Activated gamma-delta T cell treated with Interleukin-2 at 50 U/mL for 16 hours (primary cell): ENCODE data around the gene MYBPC2.
"Not testable (repeated sequence)": the region's sequence is repeated elsewhere in the genome, so short reads cannot be mapped to it uniquely, and the experiment has no call there.

Experiments used
- DNase-seq: peaks from one replicate; pipeline ENCODE4 v3.0.0-alpha.2; 2020

MYBPC2 gene

GRCh38 chr19:50432221-50433028 is at the start of gene MYBPC2:
Gene MYBPC2 (plus strand): TSS chr19:50432892. CDS start chr19:50432954, 62 bp downstream.
- DNase-seq, result no peak

DNA sequence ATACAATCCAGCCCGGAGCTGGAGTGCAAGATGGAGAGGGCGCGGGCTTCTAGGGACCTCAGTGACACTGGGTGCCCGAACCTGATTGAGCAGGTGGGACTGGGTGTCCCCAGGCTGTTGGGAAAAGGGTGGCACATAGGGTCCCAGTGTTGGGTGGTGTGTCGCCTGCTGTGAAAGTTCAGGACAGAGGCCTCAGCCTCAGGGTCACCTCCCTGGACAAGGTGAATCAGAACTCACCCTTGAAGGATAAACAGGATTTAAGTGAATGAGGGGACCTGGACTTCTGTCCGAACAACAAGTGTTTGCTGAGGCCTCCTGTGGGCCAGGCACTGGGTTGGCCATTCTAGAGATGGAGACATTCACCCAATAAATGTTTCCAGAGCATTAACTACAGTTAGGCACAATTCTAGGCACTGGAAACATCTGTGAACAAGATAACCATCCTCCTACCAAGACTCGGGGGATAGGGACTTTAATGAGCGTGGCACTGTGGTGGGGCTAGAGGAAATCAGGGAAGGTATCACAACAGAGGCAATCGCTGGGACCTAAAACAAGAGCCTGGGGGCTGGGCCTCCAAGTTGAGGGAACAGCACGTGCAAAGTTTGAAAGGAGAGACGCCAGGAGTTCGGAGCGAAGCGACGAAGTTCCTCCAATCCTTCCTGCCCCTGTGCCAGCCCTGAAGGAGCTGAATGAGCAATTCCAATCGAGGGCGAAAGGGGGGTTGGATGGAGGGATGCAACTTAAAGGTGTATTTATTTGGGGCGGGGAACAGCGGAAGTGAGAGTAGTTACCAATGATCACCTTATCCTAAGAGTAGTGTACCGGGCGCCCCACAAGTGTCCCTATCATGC is 49.5 kb upstream of the MYBPC2 start:
- no peak for DNase-seq

DNA sequence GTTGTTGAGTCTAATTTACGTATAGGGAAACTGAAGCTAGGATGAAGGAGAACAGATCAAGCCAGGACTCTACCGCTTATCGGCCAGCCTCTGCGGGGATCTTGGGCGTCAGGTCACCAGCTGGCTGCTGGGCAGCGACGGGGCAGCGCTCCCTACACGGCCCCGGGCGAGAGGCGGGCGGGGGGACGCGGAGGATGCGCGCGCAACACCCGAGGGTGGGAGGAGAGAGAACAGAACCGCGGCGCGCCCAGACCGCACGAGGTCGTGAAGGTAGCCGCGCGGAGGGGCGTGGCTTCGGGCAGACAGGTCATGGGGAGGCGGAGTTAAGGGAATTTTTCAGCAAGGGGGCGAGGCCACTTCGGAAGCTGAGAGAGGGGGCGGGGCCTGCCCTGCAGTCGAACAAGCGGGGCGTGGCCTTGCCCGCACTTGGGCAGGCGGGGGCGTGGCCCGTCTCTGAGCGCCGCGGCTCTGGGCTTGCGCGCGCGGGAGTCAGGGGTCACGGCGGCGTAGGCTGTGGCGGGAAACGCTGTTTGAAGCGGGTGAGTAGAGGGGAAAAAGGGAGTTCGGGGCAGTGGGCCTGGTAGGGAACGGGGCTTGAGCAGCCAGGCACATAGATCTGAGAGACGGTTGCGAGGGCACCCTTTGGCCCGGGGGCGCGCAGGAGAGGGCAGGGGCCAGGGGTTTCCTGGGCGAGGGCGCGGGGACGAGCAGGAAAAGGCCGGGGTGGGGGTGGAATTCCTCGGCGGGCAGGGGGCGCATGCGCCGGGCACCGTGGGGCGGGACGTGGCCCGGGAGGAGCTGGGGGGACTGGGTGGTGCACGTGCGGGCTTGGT is 48.6 kb upstream of the MYBPC2 start, which contains the start of gene POLD1:
TSS of gene POLD1 (plus strand) at position 496 of the 833 bp plus-strand sequence. CDS start 14,505 bp downstream, outside the sequence.
- peak; percentile 98 for DNase-seq

DNA sequence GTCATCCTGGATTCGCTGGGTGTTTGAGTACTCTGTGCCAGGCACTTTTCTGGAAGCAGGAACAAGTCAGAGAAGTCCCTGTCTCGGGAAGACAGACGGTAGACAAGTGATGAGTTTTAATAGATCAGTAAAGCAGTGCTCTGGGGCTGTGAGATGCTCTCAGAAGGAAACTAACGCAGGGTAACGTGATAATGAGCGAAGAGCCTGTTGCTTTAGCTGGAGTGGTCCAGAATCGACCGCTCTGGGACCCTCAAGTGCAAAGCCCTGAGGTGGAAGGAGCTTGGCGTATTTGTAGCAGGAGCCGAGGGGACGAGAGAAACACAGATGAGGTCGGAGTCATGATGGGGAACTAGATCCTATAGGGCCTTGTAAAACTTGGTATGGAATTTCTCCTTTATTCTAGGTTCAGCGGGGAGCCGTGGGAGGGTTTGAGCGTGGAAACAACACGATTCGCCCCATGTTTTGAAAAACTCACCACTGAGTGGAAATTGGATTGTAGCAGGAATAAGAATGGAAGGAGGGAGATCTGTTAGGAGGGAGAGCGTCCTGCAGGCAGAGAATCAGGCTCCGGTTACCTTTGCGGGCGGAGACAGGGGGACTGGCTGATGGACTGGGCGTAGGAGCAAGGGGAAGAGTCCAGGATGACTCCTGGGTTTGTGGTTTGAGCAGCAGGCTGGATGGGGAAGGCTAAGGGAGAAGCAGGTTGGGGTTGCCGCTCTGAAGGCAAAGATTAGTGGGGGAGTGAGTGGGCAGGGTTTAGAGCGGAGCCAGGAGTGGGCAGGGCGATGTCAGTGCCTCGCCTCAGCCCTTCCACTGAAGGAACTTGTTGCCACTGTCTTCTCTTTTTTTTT is 47.8 kb upstream of the MYBPC2 start:
- no peak for DNase-seq

- no peak for DNase-seq
Observed at GRCh38 chr19:50387176-50387867, 45.4 kb upstream of the MYBPC2 start.

GRCh38 chr19:50387868-50388245 is 44.8 kb upstream of the MYBPC2 start:
- DNase-seq, result no peak

DNA sequence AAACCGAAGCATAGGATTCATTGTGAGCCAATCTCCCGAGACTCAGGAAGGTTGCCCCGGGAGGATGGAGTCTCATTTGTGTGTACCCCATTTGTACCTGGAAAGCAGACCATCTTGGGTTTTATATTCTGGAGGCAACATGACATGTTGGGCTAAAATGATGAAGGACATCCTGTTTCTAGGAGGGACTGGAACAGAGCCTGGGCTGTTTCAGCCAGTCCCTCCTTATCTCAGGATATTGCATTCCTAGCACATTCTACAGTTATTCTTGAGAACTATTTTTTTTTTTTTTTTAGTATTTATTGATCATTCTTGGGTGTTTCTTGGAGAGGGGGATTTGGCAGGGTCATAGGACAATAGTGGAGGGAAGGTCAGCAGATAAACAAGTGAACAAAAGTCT is 42.4 kb upstream of the MYBPC2 start:
- not testable (repeated sequence) for DNase-seq

GRCh38 chr19:50390952-50391351 is 41.7 kb upstream of the MYBPC2 start:
- DNase-seq, result not testable (repeated sequence)

DNA sequence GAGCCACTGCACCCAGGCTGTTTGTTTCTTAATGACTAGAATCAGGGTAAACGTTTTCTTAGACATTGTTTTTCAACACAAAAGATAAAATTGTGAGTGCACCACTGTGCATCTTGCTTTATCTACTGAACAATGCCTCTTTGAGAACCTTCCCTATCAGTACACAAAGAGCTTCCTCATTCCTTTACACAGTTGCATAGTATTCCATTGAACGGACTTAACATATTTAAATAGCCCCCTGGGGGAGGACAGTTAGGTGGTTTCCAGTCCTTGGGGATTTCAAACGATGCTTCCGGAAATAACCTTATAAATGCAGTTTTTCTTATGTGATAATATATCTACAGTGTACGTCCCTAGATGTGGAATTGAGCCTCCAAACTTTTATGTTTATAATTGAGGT is 39.9 kb upstream of the MYBPC2 start:
- DNase-seq, result no peak

- no peak for DNase-seq
Observed at GRCh38 chr19:50393589-50393988, 39.1 kb upstream of the MYBPC2 start.

GRCh38 chr19:50394017-50394416 is 38.7 kb upstream of the MYBPC2 start:
- no peak for DNase-seq

DNA sequence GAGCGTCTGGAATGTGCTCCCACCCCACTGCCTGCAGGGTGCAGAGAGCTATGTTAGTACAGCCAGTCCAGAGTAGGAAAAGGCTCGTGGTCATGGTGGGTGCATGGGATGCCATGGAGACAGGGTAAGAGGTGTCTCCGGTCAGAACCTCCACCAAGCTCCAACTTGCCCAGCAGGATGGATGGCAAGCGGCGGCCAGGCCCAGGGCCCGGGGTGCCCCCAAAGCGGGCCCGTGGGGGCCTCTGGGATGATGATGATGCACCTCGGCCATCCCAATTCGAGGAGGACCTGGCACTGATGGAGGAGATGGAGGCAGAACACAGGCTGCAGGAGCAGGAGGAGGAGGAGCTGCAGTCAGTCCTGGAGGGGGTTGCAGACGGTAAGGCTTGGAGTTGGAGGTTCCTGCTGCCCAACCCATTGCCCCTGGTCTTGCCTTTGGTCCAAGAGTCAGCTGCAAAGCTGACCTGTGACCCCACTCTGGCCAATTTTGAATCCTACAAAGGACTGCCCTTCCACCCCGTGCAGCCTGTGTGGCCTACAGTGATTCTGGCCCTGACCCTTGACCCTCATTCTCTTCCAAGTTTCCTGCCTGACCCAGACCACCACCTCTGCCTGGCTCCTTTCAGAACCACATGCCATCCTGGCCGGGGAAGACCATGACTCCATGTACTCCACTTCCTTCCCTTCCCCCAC is 33.9 kb upstream of the MYBPC2 start:
- DNase-seq, result no peak

GRCh38 chr19:50399368-50399745 is 33.3 kb upstream of the MYBPC2 start:
- no peak for DNase-seq

- no peak for DNase-seq
Observed at GRCh38 chr19:50401605-50402450, 30.9 kb upstream of the MYBPC2 start.

DNA sequence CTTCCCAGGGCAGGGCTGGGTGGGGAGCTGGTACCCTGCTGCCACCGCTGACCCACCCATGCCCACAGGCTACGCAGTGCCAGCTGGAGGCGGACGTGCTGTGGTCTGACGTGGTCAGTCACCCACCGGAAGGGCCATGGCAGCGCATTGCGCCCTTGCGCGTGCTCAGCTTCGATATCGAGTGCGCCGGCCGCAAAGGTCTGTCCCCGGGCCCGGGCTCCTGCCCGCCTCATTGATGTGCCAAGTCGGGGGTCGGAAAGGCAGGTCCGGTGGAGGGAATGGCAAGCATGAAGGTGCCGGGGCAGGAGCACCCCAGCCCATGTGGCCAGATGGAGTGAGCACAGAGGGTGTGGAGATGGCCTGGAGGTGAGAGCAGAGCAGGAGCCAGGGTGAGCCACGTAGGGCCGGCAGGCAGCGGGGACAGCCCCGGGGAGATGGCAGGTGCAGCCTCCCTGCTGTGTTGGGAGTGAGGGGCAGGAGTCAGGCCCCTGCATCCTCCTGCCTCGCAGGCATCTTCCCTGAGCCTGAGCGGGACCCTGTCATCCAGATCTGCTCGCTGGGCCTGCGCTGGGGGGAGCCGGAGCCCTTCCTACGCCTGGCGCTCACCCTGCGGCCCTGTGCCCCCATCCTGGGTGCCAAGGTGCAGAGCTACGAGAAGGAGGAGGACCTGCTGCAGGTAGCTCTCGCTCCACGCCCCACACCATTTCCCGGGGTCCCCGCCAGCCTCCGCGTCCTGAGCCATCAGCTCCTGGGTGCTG is 30.0 kb upstream of the MYBPC2 start:
- no peak for DNase-seq

DNA sequence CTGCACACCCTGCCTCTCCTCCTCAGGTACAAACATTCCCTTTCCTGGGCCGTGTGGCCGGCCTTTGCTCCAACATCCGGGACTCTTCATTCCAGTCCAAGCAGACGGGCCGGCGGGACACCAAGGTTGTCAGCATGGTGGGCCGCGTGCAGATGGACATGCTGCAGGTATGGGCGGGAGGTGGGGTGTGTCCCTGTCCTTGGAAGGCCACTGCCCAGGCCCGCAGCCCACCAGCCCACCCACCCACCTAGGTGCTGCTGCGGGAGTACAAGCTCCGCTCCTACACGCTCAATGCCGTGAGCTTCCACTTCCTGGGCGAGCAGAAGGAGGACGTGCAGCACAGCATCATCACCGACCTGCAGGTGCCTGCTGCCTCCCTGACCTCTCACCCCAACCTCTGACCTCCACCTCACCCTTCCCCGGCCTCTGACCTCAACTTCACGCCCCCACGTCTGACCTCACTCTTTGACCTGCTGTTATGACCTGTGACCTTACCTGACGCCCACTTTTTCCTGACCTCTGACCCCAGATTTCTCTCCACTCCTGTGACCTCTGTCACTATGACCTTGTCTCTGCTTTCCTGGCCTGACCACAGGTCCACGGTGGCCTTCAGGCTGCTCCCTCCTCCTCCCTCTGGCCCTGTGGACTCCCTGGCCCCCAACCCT is 26.4 kb upstream of the MYBPC2 start:
- DNase-seq, result no peak

GRCh38 chr19:50406829-50407228 is 25.9 kb upstream of the MYBPC2 start:
- no peak for DNase-seq

DNA sequence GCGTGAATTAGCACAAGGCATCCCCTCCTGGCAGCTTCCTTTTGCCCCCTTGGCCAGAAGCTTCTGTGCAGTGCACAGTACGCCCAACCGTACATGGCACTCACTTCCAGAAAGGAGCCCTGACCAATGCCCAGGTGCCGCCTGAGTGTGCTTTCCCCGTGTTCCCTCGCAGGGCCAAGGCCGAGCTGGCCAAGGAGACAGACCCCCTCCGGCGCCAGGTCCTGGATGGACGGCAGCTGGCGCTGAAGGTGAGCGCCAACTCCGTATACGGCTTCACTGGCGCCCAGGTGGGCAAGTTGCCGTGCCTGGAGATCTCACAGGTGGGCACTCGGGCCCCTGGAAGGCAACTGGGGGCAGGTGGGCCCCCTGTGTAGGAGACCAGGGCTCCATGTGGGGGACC is 23.3 kb upstream of the MYBPC2 start:
- DNase-seq, result no peak
